SK-N-SH (cell line): ENCODE data around the gene TYW1. TPM values are rescaled to one million over a fixed set of nuclear protein-coding genes. Genes with fewer than 3 reads are reported as not detected.
"Not testable (repeated sequence)": the region's sequence is repeated elsewhere in the genome, so short reads cannot be mapped to it uniquely, and the experiment has no call there.

Source experiments
- CTCF ChIA-PET: fragments of 300-600, 350-600 bp; formaldehyde crosslinking; extraction: SDS; loops from one replicate; lab custom pipeline; 2021; lab: Yijun Ruan, JAX
- POLR2A ChIA-PET: fragments of 350-600 bp; sonication (Branson Sonifier 250); formaldehyde crosslinking; extraction: SDS; loops from one replicate; lab custom pipeline; 2020; ENCODE audit warnings: antibody characterized with exemption, inconsistent platforms; lab: Yijun Ruan, JAX
- DNase-seq: peaks from one replicate; pipeline ENCODE4 v3.0.0; 2012
- H2AFZ ChIP-seq: fragments of 200-600 bp; sonication (generic); 2 replicates; pipeline ENCODE4 v1.8.1; 2016; ENCODE audit warnings: antibody characterized with exemption, mild to moderate bottlenecking, low read depth
- H3F3A ChIP-seq: fragments of 200-600 bp; sonication (generic); replicated peaks from 2 replicates; pipeline ENCODE3; 2016; ENCODE audit warnings: antibody characterized with exemption, mild to moderate bottlenecking; ENCODE audit not compliant: insufficient read depth
- H3K27ac ChIP-seq, 2 experiments: fragments of 200-500 bp in 1 of 2; fragments of 200-600 bp in 1 of 2; sonication (Bioruptor generic) in 1 of 2; sonication (generic), shearing (Covaris generic) in 1 of 2; 2 replicates each; pipeline versions ENCODE4 v1.5.1 to v1.6.1; 2014 to 2016; ENCODE audit warnings: low read depth in 2 of 2, inconsistent platforms in 1 of 2, low read length in 1 of 2, mild to moderate bottlenecking in 1 of 2, mixed read lengths in 1 of 2
- H3K27me3 ChIP-seq: fragments of 200-600 bp; sonication (generic), shearing (Covaris generic); 2 replicates; pipeline ENCODE4 v1.6.1; 2016; ENCODE audit warnings: mixed run types; ENCODE audit not compliant: insufficient read depth
- H3K36me3 ChIP-seq, 2 experiments: fragments of 200-500 bp in 1 of 2; fragments of 200-600 bp in 1 of 2; sonication (Bioruptor generic) in 1 of 2; sonication (generic) in 1 of 2; replicated peaks in 1 of 2; 2 replicates each; pipeline versions ENCODE3 to v1.5.1; 2014 to 2016; ENCODE audit warnings: low read length in 1 of 2, mild to moderate bottlenecking in 1 of 2; ENCODE audit not compliant: insufficient read depth in 2 of 2, control insufficient read depth in 1 of 2
- H3K4me1 ChIP-seq, 2 experiments: fragments of 200-500 bp in 1 of 2; fragments of 200-600 bp in 1 of 2; sonication (Bioruptor generic) in 1 of 2; sonication (generic), shearing (Covaris generic) in 1 of 2; 2 replicates each; pipeline versions ENCODE4 v1.5.1 to v1.6.1; 2014 to 2016; ENCODE audit warnings: low read depth in 1 of 2, low read length in 1 of 2, mixed run types in 1 of 2; ENCODE audit not compliant: insufficient read depth in 2 of 2, control insufficient read depth in 1 of 2
- H3K4me2 ChIP-seq: fragments of 200-600 bp; sonication (generic), shearing (Covaris generic); 2 replicates; pipeline ENCODE4 v1.6.1; 2017; ENCODE audit warnings: mixed run types
- H3K4me3 ChIP-seq, 2 experiments: fragments of 200-500 bp in 1 of 2; fragments of 200-600 bp in 1 of 2; sonication (Bioruptor generic) in 1 of 2; sonication (generic), shearing (Covaris generic) in 1 of 2; 2 replicates each; pipeline versions ENCODE4 v1.5.1 to v1.8.1; 2014 to 2016; ENCODE audit warnings: low read depth in 2 of 2, inconsistent platforms in 1 of 2, low read length in 1 of 2, mild to moderate bottlenecking in 1 of 2, mixed read lengths in 1 of 2, moderate library complexity in 1 of 2
- H3K79me2 ChIP-seq: fragments of 200-600 bp; sonication (generic); 2 replicates; pipeline ENCODE4 v1.8.1; 2017; ENCODE audit warnings: mild to moderate bottlenecking; ENCODE audit not compliant: insufficient read depth
- H3K9ac ChIP-seq: fragments of 200-600 bp; sonication (generic); 2 replicates; pipeline ENCODE4 v1.6.1; 2017; ENCODE audit warnings: mixed run types
- H3K9me2 ChIP-seq: fragments of 200-600 bp; sonication (generic); 2 replicates; pipeline ENCODE4 v1.6.1; 2017; ENCODE audit warnings: mixed run types
- H3K9me3 ChIP-seq: fragments of 200-600 bp; sonication (generic); 2 replicates; pipeline ENCODE4 v1.6.1; 2017; ENCODE audit warnings: mixed run types, mild to moderate bottlenecking, moderate library complexity
- H4K20me1 ChIP-seq: fragments of 200-600 bp; sonication (generic); 2 replicates; pipeline ENCODE4 v1.6.1; 2017; ENCODE audit warnings: mild to moderate bottlenecking, mixed run types; ENCODE audit not compliant: insufficient read depth
- CHD2 ChIP-seq: fragments of 150-350 bp; IDR thresholded peaks from 2 replicates; pipeline ENCODE4 v1.6.1; 2018; ENCODE audit warnings: low read length; ENCODE audit not compliant: partially characterized antibody
- EP300 ChIP-seq, 2 experiments: IDR thresholded peaks; 2 replicates each; pipeline versions ENCODE4 v1.4.0 to v1.6.1; 2012; ENCODE audit warnings: borderline replicate concordance in 1 of 2, low read depth in 1 of 2, low read length in 1 of 2
- FOSL2 ChIP-seq: IDR thresholded peaks from 2 replicates; pipeline ENCODE4 v1.4.0; 2012; ENCODE audit warnings: low read depth, mild to moderate bottlenecking, moderate library complexity, borderline replicate concordance
- RAD21 ChIP-seq: IDR thresholded peaks from 2 replicates; pipeline ENCODE4 v1.6.1; 2012; ENCODE audit warnings: mild to moderate bottlenecking, low read length
- TCF12 ChIP-seq: IDR thresholded peaks from 2 replicates; pipeline ENCODE4 v1.4.0; 2012
- WGBS: methylation state at CpG from one replicate; pipeline ENCODE4 v1.1.6; 2017; ENCODE audit warnings: low lambda C conversion rate; 5-methylcytosine and 5-hydroxymethylcytosine counted together
- polyA plus RNA-seq, 3 experiments: library from polyadenylated mRNA; depleted of rRNA; stranded (reverse); fragments of >200 nt; gene quantifications; 2 replicates each; pipeline ENCODE4 v1.2.3, GENCODE V29; 2012
- TF ChIP-seq, protein P1 (sequence below): fragments of 150-350 bp; IDR thresholded peaks from 2 replicates; pipeline ENCODE4 v1.6.1; 2017; ENCODE audit warnings: antibody characterized with exemption, low read length, low read depth, borderline replicate concordance

The TYW1 gene
- polyA plus RNA-seq, 1 of the 3 experiments (the other 2 are of a cell fraction) = 15.0 TPM

GRCh38 chr7:66967029-66967428 is 29.6 kb upstream of the TYW1 start:
- peaks cover 0 to 5% of the 10 kb centered on the region in 2 experiments for H3K36me3 ChIP-seq
- ChIA-PET POLR2A (no interaction called here), CTCF (no interaction called here)
- H4K20me1 ChIP-seq = no peaks in the 10 kb centered on the region
- H3K9me2 ChIP-seq = no peaks in the 10 kb centered on the region
- no peak overlapping the region for H3K9ac ChIP-seq
- H3K27ac ChIP-seq = no peak overlapping the region
- no peaks in the 10 kb centered on the region for H3K27me3 ChIP-seq
- H3K4me2 ChIP-seq = no peak overlapping the region
- no peaks in the 10 kb centered on the region for H3K9me3 ChIP-seq
- DNase-seq = no peak
- peaks cover 3% of the 10 kb centered on the region for H3F3A ChIP-seq
- H2AFZ ChIP-seq = no peak overlapping the region
- WGBS = 84% methylated on average over 6 of the region's 6 CpGs
- no peaks in the 10 kb centered on the region for H3K4me1 ChIP-seq
- TF ChIP-seq RAD21 (no peak), FOSL2 (no peak)
- no peaks in the 10 kb centered on the region for H3K79me2 ChIP-seq
- no peak overlapping the region for H3K4me3 ChIP-seq

DNA sequence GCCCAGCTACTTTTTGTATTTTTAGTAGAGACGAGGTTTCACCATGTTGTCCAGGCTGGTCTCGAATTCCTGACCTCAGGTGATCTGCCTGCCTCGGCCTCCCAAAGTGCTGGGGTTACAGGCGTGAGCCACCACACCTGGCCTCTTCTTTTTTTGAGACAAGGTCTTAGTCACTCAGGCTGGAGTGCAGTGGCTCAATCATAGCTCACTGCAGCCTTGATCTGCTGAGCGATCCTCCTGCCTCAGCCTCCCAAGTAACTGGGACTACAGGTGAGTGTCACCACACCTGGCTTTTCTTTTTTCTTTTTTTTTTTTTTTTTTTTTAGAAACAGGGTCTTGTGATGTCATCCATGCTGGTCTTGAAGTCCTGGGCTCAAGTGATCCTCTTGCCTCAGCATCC is 27.6 kb upstream of the TYW1 start:
- H2AFZ ChIP-seq, POLR2A ChIA-PET, H3F3A ChIP-seq, H3K9me2 ChIP-seq, H3K27me3 ChIP-seq, DNase-seq, H3K9me3 ChIP-seq, H3K4me2 ChIP-seq, H3K27ac ChIP-seq, H3K9ac ChIP-seq, H3K4me3 ChIP-seq, H3K4me1 ChIP-seq, H3K79me2 ChIP-seq, H3K36me3 ChIP-seq, CTCF ChIA-PET, H4K20me1 ChIP-seq: not testable (repeated sequence)
- 93% methylated on average over 5 of the region's 5 CpGs for WGBS

DNA sequence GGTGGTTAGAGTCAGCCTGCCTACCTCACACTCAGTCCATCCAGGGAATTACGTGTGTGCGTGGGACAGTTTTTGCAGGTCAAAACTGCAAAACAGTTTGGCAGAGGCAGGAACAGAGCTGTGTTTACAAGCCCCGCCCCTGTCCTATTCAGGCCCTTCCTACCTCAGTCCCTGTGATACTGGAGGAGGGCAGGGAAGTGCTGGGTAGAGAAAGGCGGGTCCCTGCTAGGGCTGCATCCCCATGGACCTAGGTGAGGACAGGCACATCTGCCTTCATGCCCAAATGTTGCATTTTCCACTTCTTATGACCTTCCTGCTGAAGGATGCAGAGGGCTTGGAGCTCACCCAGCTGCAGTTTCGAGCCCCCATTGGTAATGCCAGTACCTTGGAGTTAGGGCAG is 26.3 kb upstream of the TYW1 start:
- H3K36me3 ChIP-seq = no peaks in the 10 kb centered on the region
- 89% methylated on average over 5 of the region's 5 CpGs for WGBS
- H3K4me2 ChIP-seq = no peak overlapping the region
- no peaks in the 10 kb centered on the region for H3K9me3 ChIP-seq
- no peak for TF ChIP-seq TCF12
- TF ChIP-seq CHD2 = no peak
- TF ChIP-seq, protein P1, sequence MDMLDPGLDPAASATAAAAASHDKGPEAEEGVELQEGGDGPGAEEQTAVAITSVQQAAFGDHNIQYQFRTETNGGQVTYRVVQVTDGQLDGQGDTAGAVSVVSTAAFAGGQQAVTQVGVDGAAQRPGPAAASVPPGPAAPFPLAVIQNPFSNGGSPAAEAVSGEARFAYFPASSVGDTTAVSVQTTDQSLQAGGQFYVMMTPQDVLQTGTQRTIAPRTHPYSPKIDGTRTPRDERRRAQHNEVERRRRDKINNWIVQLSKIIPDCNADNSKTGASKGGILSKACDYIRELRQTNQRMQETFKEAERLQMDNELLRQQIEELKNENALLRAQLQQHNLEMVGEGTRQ = no peak
- no peak for TF ChIP-seq EP300 (IDR thresholded peaks at IDR 0.05; ENCODE audit: borderline replicate concordance in 1 of 2, low read depth in 1 of 2, low read length in 1 of 2)
- TF ChIP-seq, all 33 proteins: peak for 0
- Histone ChIP-seq H3K27me3 (no peaks in the 10 kb centered on the region), H3K27ac (no peak overlapping the region), H3K4me3 (no peak overlapping the region), H3K9me2 (no peaks in the 10 kb centered on the region), H3K79me2 (no peaks in the 10 kb centered on the region), H2AFZ (no peak overlapping the region), H3K4me1 (no peaks in the 10 kb centered on the region), H3K9ac (no peak overlapping the region), H3F3A (no peaks in the 10 kb centered on the region), H4K20me1 (no peaks in the 10 kb centered on the region)
- POLR2A ChIA-PET = no interaction called here
- CTCF ChIA-PET = interaction anchor here (1.2 kb wide), 1 partner anchor 15 kb away, joined by 3 read pairs; no protein-coding TSS in a partner anchor
- no peak for DNase-seq
